Activated T-helper 17 cell treated with anti-CD3 and anti-CD28 coated beads, Interleukin-2, amount 50 U/mL, for 72 hours (primary cell): ENCODE measurements around the gene PASD1. TPM values are rescaled to one million over a fixed set of nuclear protein-coding genes. Genes with fewer than 3 reads are reported as not detected.
A peak's percentile ranks its signal among the peaks of the same experiment; 100 is the strongest.
"Not testable (repeated sequence)": the region's sequence is repeated elsewhere in the genome, so short reads cannot be mapped to it uniquely, and the experiment has no call there.

Experiments used
- ATAC-seq: fragments of 150-1000 bp; cut with Tn5 transposase; replicated peaks from 2 replicates; pipeline ENCODE4 v1.10.0; 2021; ENCODE audit warnings: mild to moderate bottlenecking, moderate library complexity
- H3K27ac Mint-ChIP-seq: one replicate; pipeline ENCODE4 v1.8.0; 2022; ENCODE audit warnings: mixed read lengths
- H3K27me3 Mint-ChIP-seq: one replicate; pipeline ENCODE4 v1.8.0; 2022; ENCODE audit warnings: mixed read lengths
- H3K36me3 Mint-ChIP-seq: one replicate; pipeline ENCODE4 v1.8.0; 2022; ENCODE audit warnings: low read depth, mild to moderate bottlenecking, mixed read lengths
- H3K4me1 Mint-ChIP-seq: one replicate; pipeline ENCODE4 v1.8.0; 2022; ENCODE audit warnings: mixed read lengths
- H3K4me3 Mint-ChIP-seq: one replicate; pipeline ENCODE4 v1.8.0; 2022; ENCODE audit warnings: mild to moderate bottlenecking, mixed read lengths
- H3K9me3 Mint-ChIP-seq: one replicate; pipeline ENCODE4 v1.8.0; 2022; ENCODE audit warnings: mixed read lengths
- total RNA-seq, 2 donors: library from RNA; stranded (reverse); gene quantifications; one replicate each; pipeline ENCODE4 v1.2.3, GENCODE V29; 2022

The PASD1 gene
- total RNA-seq, 2 donors from 2014 or later: not detected

- Mint-ChIP-seq H3K9me3 (no peaks in the 10 kb centered on the region), H3K4me1 (no peaks in the 10 kb centered on the region), H3K27me3 (peaks cover 21% of the 10 kb centered on the region), H3K27ac (no peak overlapping the region), H3K4me3 (no peak overlapping the region), H3K36me3 (no peaks in the 10 kb centered on the region)
- no peak for ATAC-seq
Observed at GRCh38 chrX:151679798-151680402, 116.4 kb downstream of the PASD1 start.

- Mint-ChIP-seq H3K27me3 (peaks cover 21% of the 10 kb centered on the region), H3K4me3 (no peak overlapping the region), H3K36me3 (no peaks in the 10 kb centered on the region), H3K9me3 (no peaks in the 10 kb centered on the region), H3K4me1 (no peaks in the 10 kb centered on the region), H3K27ac (no peak overlapping the region)
- peak; percentile 52 for ATAC-seq
Observed at GRCh38 chrX:151680805-151681204, 117.3 kb downstream of the PASD1 start.

GRCh38 chrX:151687635-151688034 is 124.2 kb downstream of the PASD1 start:
- Mint-ChIP-seq H3K27me3 (peaks cover 10% of the 10 kb centered on the region), H3K9me3 (no peaks in the 10 kb centered on the region)
- no peak for ATAC-seq

DNA sequence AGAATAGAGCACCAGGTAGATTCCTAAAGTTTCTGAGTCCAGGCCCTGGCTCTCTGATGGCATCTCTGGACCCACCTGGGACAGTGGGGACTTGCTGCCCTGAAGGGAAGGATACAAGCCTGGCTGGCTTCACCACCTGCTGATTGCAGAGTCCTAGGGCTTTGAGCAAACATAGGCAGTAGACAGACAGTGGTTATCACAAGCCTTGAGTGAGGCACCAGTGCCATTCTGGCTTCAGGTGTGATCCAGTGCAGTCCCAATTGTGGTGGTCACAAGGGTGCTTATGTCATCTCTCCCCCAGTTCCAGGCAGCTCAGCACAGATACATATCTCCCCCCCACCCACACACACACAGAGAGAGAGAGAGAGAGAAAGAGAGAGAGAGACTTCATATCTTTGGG is 125.2 kb downstream of the PASD1 start:
- no peak overlapping the region for H3K27ac Mint-ChIP-seq
- no peaks in the 10 kb centered on the region for H3K4me1 Mint-ChIP-seq
- no peak overlapping the region for H3K4me3 Mint-ChIP-seq
- no peaks in the 10 kb centered on the region for H3K36me3 Mint-ChIP-seq
- H3K27me3 Mint-ChIP-seq: peaks cover 6% of the 10 kb centered on the region
- no peak for ATAC-seq
- no peaks in the 10 kb centered on the region for H3K9me3 Mint-ChIP-seq

More at GRCh38 chrX:151687635-151688034, 124.2 kb downstream of the PASD1 start:
- H3K4me1 Mint-ChIP-seq: no peaks in the 10 kb centered on the region
- no peak overlapping the region for H3K4me3 Mint-ChIP-seq
- no peak overlapping the region for H3K27ac Mint-ChIP-seq
- H3K36me3 Mint-ChIP-seq: no peaks in the 10 kb centered on the region

- Mint-ChIP-seq H3K36me3 (no peaks in the 10 kb centered on the region), H3K4me1 (no peaks in the 10 kb centered on the region), H3K4me3 (no peak overlapping the region), H3K9me3 (no peaks in the 10 kb centered on the region), H3K27ac (no peak overlapping the region), H3K27me3 (peaks cover 17% of the 10 kb centered on the region)
- no peak for ATAC-seq
Observed at GRCh38 chrX:151692825-151693224, 129.3 kb downstream of the PASD1 start.

DNA sequence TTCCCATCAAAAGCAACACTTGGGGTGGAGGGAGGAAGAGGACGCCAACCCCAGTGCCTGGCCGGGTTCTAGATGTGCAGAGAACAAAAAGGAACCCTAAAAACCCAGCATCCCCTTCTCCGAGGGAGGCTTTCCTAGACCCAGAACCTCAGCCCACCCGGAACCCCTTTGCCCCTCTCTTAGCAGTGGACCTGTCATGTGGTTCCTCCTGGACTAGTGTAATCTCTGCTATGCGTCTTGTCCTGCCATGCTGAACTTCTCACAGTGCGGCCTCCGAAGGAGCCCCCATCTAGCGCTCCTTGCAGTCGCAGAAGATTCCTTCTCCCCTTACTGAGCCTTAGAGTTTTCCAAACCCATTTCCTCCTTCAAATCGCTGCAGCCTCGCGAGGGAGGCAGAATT is 130.6 kb downstream of the PASD1 start:
- no peaks in the 10 kb centered on the region for H3K4me1 Mint-ChIP-seq
- H3K9me3 Mint-ChIP-seq: no peaks in the 10 kb centered on the region
- no peak for ATAC-seq
- no peaks in the 10 kb centered on the region for H3K36me3 Mint-ChIP-seq
- peaks cover 17% of the 10 kb centered on the region for H3K27me3 Mint-ChIP-seq
- H3K27ac Mint-ChIP-seq: no peak overlapping the region
- no peak overlapping the region for H3K4me3 Mint-ChIP-seq

- Mint-ChIP-seq H3K36me3 (no peaks in the 10 kb centered on the region), H3K4me1 (no peaks in the 10 kb centered on the region), H3K27ac (no peak within 1 kb of the TSS), H3K9me3 (no peaks in the 10 kb centered on the region), H3K4me3 (no peak within 1 kb of the TSS), H3K27me3 (peaks cover 17% of the 10 kb centered on the region)
- no peak for ATAC-seq
Observed at GRCh38 chrX:151694661-151695582, 131.4 kb downstream of the PASD1 start, which contains the start of gene PRRG3. Gene PRRG3 (plus strand): TSS chrX:151695458. CDS start chrX:151698815, 3,357 bp downstream.

GRCh38 chrX:151695583-151696340 is 132.3 kb downstream of the PASD1 start:
- Mint-ChIP-seq H3K36me3 (no peaks in the 10 kb centered on the region), H3K27me3 (peaks cover 17% of the 10 kb centered on the region), H3K27ac (no peak overlapping the region), H3K4me1 (no peaks in the 10 kb centered on the region), H3K4me3 (no peak overlapping the region), H3K9me3 (no peaks in the 10 kb centered on the region)
- no peak for ATAC-seq

DNA sequence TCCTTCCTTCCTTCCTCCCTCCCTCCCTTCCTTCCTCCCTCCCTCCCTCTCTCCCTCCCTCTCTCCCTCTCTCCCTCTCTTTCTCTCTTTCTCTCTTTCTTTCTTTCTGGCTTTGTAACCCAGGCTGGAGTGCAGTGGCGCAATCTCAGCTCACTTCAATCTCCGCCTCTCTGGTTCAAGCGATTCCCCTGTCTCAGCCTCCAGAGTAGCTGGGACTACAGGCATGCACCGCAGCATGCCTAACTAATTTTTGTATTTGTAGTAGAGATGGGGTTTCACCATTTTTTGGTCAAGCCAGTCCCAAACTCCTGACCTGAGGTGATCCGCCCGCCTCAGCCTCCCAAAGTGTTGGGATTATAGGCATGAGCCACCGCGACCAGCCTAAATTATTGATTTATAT is 133.6 kb downstream of the PASD1 start:
- H3K27ac Mint-ChIP-seq, H3K36me3 Mint-ChIP-seq, H3K4me3 Mint-ChIP-seq, H3K9me3 Mint-ChIP-seq, ATAC-seq, H3K4me1 Mint-ChIP-seq: not testable (repeated sequence)
- H3K27me3 Mint-ChIP-seq: peaks cover 17% of the 10 kb centered on the region

GRCh38 chrX:151697522-151697921 is 134.0 kb downstream of the PASD1 start:
- Mint-ChIP-seq H3K27ac (no peak overlapping the region), H3K9me3 (no peaks in the 10 kb centered on the region)
- no peak for ATAC-seq

GRCh38 chrX:151698485-151698884 is 135.0 kb downstream of the PASD1 start:
- no peak for ATAC-seq
- H3K27me3 Mint-ChIP-seq: peaks cover 13% of the 10 kb centered on the region
- no peak overlapping the region for H3K27ac Mint-ChIP-seq
- H3K4me1 Mint-ChIP-seq: no peaks in the 10 kb centered on the region
- H3K36me3 Mint-ChIP-seq: no peaks in the 10 kb centered on the region
- no peaks in the 10 kb centered on the region for H3K9me3 Mint-ChIP-seq
- no peak overlapping the region for H3K4me3 Mint-ChIP-seq

More at GRCh38 chrX:151697522-151697921, 134.0 kb downstream of the PASD1 start:
- Mint-ChIP-seq H3K4me1 (no peaks in the 10 kb centered on the region), H3K36me3 (no peaks in the 10 kb centered on the region), H3K27me3 (peaks cover 17% of the 10 kb centered on the region), H3K4me3 (no peak overlapping the region)

- ATAC-seq: no peak
- Mint-ChIP-seq H3K27me3 (peaks cover 10% of the 10 kb centered on the region), H3K4me3 (no peak overlapping the region), H3K36me3 (no peaks in the 10 kb centered on the region), H3K9me3 (no peaks in the 10 kb centered on the region), H3K4me1 (no peaks in the 10 kb centered on the region), H3K27ac (no peak overlapping the region)
Observed at GRCh38 chrX:151699746-151700145, 136.3 kb downstream of the PASD1 start.

DNA sequence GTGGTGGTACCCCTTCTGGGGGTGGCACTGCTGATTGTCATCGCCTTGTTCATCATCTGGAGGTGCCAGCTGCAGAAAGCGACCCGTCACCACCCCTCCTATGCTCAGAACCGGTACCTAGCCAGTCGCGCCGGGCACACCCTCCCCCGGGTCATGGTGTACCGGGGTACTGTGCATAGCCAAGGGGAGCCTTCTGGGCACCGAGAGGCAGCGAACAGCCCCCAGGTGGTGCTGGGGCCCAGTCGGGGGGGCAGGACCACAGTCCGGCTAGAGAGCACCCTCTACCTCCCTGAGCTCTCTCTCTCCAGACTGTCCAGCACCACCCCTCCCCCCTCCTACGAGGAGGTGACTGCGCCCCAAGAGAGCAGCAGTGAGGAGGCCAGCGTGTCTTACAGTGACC is 137.1 kb downstream of the PASD1 start:
- no peak overlapping the region for H3K4me3 Mint-ChIP-seq
- H3K4me1 Mint-ChIP-seq: no peaks in the 10 kb centered on the region
- H3K36me3 Mint-ChIP-seq: no peaks in the 10 kb centered on the region
- peaks cover 9% of the 10 kb centered on the region for H3K27me3 Mint-ChIP-seq
- H3K9me3 Mint-ChIP-seq: no peaks in the 10 kb centered on the region
- no peak overlapping the region for H3K27ac Mint-ChIP-seq
- ATAC-seq: no peak

GRCh38 chrX:151701071-151701470 is 137.6 kb downstream of the PASD1 start:
- peaks cover 4% of the 10 kb centered on the region for H3K27me3 Mint-ChIP-seq
- H3K27ac Mint-ChIP-seq: no peak overlapping the region
- no peaks in the 10 kb centered on the region for H3K4me1 Mint-ChIP-seq
- H3K9me3 Mint-ChIP-seq: no peaks in the 10 kb centered on the region
- no peak overlapping the region for H3K4me3 Mint-ChIP-seq
- no peak for ATAC-seq
- H3K36me3 Mint-ChIP-seq: no peaks in the 10 kb centered on the region
